ENCODE results near the gene CCL23.

DNA sequence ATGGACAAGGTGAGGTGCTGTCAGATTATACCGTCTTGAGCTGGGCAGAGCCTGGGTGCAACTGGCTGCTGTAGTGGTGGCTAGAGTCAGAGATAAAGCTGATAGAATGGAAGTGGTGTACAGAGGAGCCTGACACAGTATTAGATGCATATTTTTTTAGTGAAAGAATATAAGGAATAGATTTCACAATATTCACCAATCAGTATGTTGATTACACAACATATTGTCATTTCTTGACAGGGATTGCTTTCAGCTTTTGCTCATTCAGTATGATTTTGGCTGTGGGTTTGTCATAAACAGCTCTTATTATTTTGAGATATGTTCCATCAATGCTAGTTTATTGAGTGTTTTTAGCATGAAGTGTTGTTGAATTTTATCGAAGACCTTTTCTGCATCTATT is 1.7 kb upstream of the CCL23 start:
- TF ChIP-seq FOXM1 (IDR thresholded peaks at IDR 0.05; ENCODE audit: borderline replicate concordance) (no peak), CTBP1 (IDR thresholded peaks at IDR 0.05; ENCODE audit: borderline replicate concordance) (no peak)

Data from HEK293T (cell line).